Measurements from ENCODE around the gene TIFAB.
A peak's percentile ranks its signal among the peaks of the same experiment; 100 is the strongest.

TIFAB gene

GRCh38 chr5:135488727-135489465 lies 36.7 kb upstream of the TIFAB start:
- peak overlapping the region; percentile 68 for H3K27ac ChIP-seq
- ChIA-PET CTCF (interaction anchor here (0.5 to 1.9 kb wide), 9 partner anchors 14 to 580 kb away, joined by 3 to 12 read pairs (median 3); no protein-coding TSS in a partner anchor), POLR2A (ENCODE audit: low non-redundant PET) (interaction anchor here (0.6 kb wide), 1 partner anchor 178 kb away, joined by 3 read pairs; no protein-coding TSS in a partner anchor)
- peak; percentile 81 for DNase-seq (ENCODE audit: low spot score)
- TF ChIP-seq CTCF (conservative IDR thresholded peaks at IDR 0.05; ENCODE audit: low read depth), result no peak

GRCh38 chr5:135487839-135488514 lies 35.8 kb upstream of the TIFAB start:
- ChIA-PET CTCF (interaction anchor here (0.5 to 1.9 kb wide), 9 partner anchors 13 to 580 kb away, joined by 3 to 12 read pairs (median 3); no protein-coding TSS in a partner anchor), POLR2A (ENCODE audit: low non-redundant PET) (interaction anchor here (0.6 kb wide), 1 partner anchor 179 kb away, joined by 3 read pairs; no protein-coding TSS in a partner anchor)
- H3K27ac ChIP-seq, result peak overlapping the region; percentile 68
- no peak for TF ChIP-seq CTCF (conservative IDR thresholded peaks at IDR 0.05; ENCODE audit: low read depth)
- no peak for DNase-seq (ENCODE audit: low spot score)

GRCh38 chr5:135487037-135487395 lies 34.9 kb upstream of the TIFAB start:
- TF ChIP-seq CTCF (conservative IDR thresholded peaks at IDR 0.05; ENCODE audit: low read depth), result no peak
- ChIA-PET CTCF (interaction anchor here (1.8 to 1.9 kb wide), 2 partner anchors 21 to 79 kb away, joined by 8 to 12 read pairs; no protein-coding TSS in a partner anchor), POLR2A (ENCODE audit: low non-redundant PET) (no interaction called here)
- H3K27ac ChIP-seq, result no peak overlapping the region
- no peak for DNase-seq (ENCODE audit: low spot score)

GRCh38 chr5:135486131-135487036 lies 34.2 kb upstream of the TIFAB start:
- POLR2A ChIA-PET (ENCODE audit: low non-redundant PET), result no interaction called here
- no peak for DNase-seq (ENCODE audit: low spot score)

GRCh38 chr5:135484674-135485086 lies 32.5 kb upstream of the TIFAB start:
- no peak for TF ChIP-seq CTCF (conservative IDR thresholded peaks at IDR 0.05; ENCODE audit: low read depth)
- ChIA-PET POLR2A (ENCODE audit: low non-redundant PET) (no interaction called here), CTCF (interaction anchor here (0.5 kb wide), 1 partner anchor 53 kb away, joined by 4 read pairs; no protein-coding TSS in a partner anchor)
- no peak for DNase-seq (ENCODE audit: low spot score)
- H3K27ac ChIP-seq, result no peak overlapping the region

More at GRCh38 chr5:135486131-135487036, 34.2 kb upstream of the TIFAB start:
- CTCF ChIA-PET, result interaction anchor here (1.8 to 1.9 kb wide), 2 partner anchors 20 to 80 kb away, joined by 8 to 12 read pairs; no protein-coding TSS in a partner anchor
- no peak overlapping the region for H3K27ac ChIP-seq
- TF ChIP-seq CTCF (conservative IDR thresholded peaks at IDR 0.05; ENCODE audit: low read depth), result no peak

Measured in RWPE1 (cell line).